Activated T-helper 17 cell treated with anti-CD3 and anti-CD28 coated beads, Interleukin-2, amount 50 U/mL, for 72 hours (primary cell): ENCODE results near the gene RNGTT. TPM values are rescaled to one million over a fixed set of nuclear protein-coding genes. Genes with fewer than 3 reads are reported as not detected.
"Not testable (repeated sequence)": the region's sequence is repeated elsewhere in the genome, so short reads cannot be mapped to it uniquely, and the experiment has no call there.

ENCODE experiments used
- ATAC-seq: fragments of 150-1000 bp; cut with Tn5 transposase; replicated peaks from 2 replicates; pipeline ENCODE4 v1.10.0; 2021; ENCODE audit warnings: mild to moderate bottlenecking, moderate library complexity
- H3K27ac Mint-ChIP-seq: one replicate; pipeline ENCODE4 v1.8.0; 2022; ENCODE audit warnings: mixed read lengths
- H3K27me3 Mint-ChIP-seq: one replicate; pipeline ENCODE4 v1.8.0; 2022; ENCODE audit warnings: mixed read lengths
- H3K36me3 Mint-ChIP-seq: one replicate; pipeline ENCODE4 v1.8.0; 2022; ENCODE audit warnings: low read depth, mild to moderate bottlenecking, mixed read lengths
- H3K4me1 Mint-ChIP-seq: one replicate; pipeline ENCODE4 v1.8.0; 2022; ENCODE audit warnings: mixed read lengths
- H3K4me3 Mint-ChIP-seq: one replicate; pipeline ENCODE4 v1.8.0; 2022; ENCODE audit warnings: mild to moderate bottlenecking, mixed read lengths
- H3K9me3 Mint-ChIP-seq: one replicate; pipeline ENCODE4 v1.8.0; 2022; ENCODE audit warnings: mixed read lengths
- total RNA-seq, 2 donors: library from RNA; stranded (reverse); gene quantifications; one replicate each; pipeline ENCODE4 v1.2.3, GENCODE V29; 2022

Gene RNGTT
- total RNA-seq, 2 donors from 2014 or later, result 20.9 to 23.3 TPM

DNA sequence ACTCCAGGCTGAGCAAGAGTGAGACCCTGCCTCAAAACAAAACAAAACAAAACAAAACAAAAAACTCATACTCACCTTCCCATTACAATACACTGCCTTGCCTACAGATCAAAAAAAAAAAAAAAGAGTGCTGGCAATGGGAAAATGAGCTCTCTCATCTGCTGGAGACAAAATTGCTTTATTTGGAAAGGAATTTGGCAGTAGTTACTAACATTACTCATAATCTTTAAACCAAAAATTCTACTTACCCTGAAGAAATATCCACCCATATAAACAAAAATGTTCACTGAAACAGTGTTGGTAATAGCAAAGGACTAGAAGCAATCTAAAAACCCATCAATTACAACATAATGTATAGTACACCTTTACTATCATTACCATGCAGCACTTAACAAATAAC lies 120.4 kb downstream of the RNGTT start:
- H3K36me3 Mint-ChIP-seq, result peaks cover 72% of the 10 kb centered on the region
- H3K27ac Mint-ChIP-seq, result no peak overlapping the region
- H3K27me3 Mint-ChIP-seq, result no peaks in the 10 kb centered on the region
- H3K9me3 Mint-ChIP-seq, result no peaks in the 10 kb centered on the region
- ATAC-seq, result no peak
- H3K4me3 Mint-ChIP-seq, result no peak overlapping the region
- H3K4me1 Mint-ChIP-seq, result no peaks in the 10 kb centered on the region

DNA sequence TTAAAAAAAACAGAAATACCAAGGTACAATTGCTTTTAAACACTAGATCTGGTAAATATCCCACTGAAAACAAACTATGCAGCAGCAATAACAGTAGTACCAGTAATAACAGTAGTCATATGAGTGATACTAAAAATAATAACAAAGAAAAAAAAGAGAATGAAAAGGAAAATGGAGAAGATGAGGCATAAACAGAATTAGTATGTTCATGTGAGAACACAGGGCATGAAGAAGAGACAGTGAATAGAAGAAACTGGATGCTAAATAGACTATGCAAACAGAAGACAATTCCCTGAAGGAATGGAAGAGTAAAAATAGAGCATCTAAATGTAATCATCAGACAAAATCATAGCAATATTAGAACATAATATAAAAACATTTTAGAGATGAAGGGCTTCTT lies 121.1 kb downstream of the RNGTT start:
- Mint-ChIP-seq H3K9me3 (no peaks in the 10 kb centered on the region), H3K27me3 (no peaks in the 10 kb centered on the region), H3K36me3 (peaks cover 79% of the 10 kb centered on the region), H3K27ac (peak overlapping the region; percentile 20), H3K4me3 (no peak overlapping the region), H3K4me1 (no peaks in the 10 kb centered on the region)
- peak; percentile 28 for ATAC-seq

DNA sequence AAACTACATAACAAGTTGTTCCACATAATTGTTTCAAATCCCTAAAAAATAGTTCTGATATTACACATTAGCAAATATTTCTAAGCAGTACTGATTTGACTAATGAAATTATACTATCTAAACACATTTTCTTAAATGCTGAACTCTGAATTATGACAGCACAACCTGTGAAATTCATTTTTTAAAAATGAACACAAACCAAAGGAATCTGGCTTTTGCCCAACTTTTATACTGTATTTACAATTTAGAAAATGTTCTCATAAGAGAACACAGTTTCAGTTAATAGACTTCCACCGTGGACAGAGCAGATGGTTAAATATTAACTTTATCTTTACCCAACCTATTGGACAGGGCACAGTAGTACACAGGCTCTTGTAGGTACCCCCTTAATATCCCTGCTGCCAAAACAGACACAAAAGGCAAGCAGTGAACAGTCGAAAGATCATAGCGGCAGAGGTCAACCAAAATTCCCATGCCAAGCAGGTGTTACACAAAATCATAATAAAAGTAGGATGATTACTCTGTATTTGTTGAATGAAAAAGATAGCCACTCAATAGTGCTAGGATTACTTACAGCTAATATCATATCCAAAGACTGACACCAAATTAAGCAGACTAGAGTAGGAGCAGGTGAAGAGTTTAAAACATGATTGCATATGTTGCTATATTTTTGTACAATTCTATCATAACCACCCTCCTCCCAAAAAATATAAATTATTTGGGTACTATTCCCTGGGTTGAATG lies 122.5 kb downstream of the RNGTT start:
- Mint-ChIP-seq H3K4me1 (no peaks in the 10 kb centered on the region), H3K27me3 (no peaks in the 10 kb centered on the region), H3K9me3 (no peaks in the 10 kb centered on the region), H3K36me3 (peaks cover 86% of the 10 kb centered on the region), H3K27ac (no peak overlapping the region), H3K4me3 (no peak overlapping the region)
- ATAC-seq, result no peak

DNA sequence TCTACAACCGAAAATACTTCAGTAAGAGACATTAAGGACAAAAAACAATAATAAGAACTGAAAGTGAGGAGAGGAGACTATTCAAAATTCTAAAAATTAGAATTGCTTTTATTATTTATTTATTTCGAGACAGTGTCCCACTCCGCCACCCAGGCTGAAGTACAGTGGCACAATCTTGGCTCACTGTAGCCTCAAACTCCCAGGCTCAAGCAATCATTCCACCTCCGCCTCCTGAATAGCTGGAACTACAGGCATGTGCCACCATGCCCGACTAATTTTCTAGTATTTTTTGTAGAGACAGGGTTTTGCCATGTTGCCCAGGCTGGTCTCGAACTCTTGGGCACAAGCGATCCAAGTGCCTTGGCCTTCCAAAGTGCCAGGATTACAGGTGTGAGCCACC lies 123.1 kb downstream of the RNGTT start:
- Mint-ChIP-seq H3K9me3 (no peaks in the 10 kb centered on the region), H3K4me3 (no peak overlapping the region), H3K27ac (no peak overlapping the region), H3K27me3 (no peaks in the 10 kb centered on the region), H3K4me1 (no peaks in the 10 kb centered on the region), H3K36me3 (peaks cover 84% of the 10 kb centered on the region)
- ATAC-seq, result no peak

DNA sequence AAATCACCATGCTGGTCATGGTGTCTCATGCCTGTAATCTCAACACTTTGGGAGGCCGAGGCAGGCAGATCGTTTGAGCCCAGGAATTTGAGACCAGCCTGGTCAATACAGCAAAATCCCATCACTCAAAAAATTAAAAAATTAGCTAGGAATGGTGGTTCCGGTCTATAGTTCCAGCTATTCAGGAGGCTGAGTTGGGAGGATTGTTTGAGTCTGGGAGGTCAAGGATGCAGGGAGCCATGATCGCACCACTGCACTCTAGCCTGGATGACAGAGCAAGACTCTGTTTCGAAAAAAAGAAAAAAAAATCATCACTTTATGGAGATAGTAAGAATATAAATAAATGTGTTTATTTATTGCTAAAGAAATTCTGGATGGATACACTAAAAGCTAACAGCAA lies 124.1 kb downstream of the RNGTT start:
- Mint-ChIP-seq H3K4me3 (no peak overlapping the region), H3K27me3 (no peaks in the 10 kb centered on the region), H3K27ac (no peak overlapping the region), H3K36me3 (peaks cover 86% of the 10 kb centered on the region), H3K9me3 (no peaks in the 10 kb centered on the region), H3K4me1 (no peaks in the 10 kb centered on the region)
- no peak for ATAC-seq

DNA sequence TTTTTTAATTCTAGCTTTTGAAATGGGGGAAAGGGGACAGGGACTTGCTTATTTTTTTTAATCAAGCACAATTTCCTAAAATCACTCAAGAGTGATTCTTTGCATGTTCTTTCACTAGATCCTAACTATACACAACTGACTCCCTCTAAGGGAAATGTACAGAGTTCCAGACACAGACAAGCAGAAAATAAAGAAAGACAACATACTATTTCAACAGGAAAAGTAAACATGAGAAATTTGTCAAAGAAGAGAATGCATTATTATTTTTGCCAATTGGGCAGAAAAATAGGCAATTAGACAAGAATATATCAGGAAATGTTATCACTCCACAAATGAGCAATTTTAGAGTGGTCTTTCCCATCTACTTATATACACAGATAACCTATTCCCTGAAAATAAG lies 128.2 kb downstream of the RNGTT start:
- Mint-ChIP-seq H3K4me3 (no peak overlapping the region), H3K27me3 (no peaks in the 10 kb centered on the region), H3K27ac (no peak overlapping the region), H3K4me1 (no peaks in the 10 kb centered on the region), H3K9me3 (peaks cover 4% of the 10 kb centered on the region), H3K36me3 (peaks cover 85% of the 10 kb centered on the region)
- ATAC-seq, result no peak

DNA sequence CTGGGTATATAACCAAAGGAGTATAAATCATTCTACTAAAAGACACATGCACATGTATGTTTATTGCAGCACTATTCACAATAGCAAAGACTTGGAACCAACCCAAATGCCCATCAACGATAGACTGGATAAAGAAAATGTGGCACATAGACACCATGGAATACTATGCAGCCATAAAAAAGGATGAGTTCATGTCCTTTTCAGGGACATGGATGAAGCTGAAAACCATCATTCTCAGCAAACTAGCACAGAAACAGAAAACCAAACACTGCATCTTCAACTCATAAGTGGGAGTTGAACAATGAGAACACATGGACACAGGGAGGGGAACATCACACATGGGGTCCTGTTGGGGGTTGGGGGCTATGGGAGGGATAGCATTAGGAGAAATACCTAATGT lies 130.3 kb downstream of the RNGTT start:
- ATAC-seq, H3K4me3 Mint-ChIP-seq, H3K27me3 Mint-ChIP-seq, H3K27ac Mint-ChIP-seq, H3K4me1 Mint-ChIP-seq: not testable (repeated sequence)
- H3K36me3 Mint-ChIP-seq, result peaks cover 90% of the 10 kb centered on the region
- H3K9me3 Mint-ChIP-seq, result peaks cover 14% of the 10 kb centered on the region

DNA sequence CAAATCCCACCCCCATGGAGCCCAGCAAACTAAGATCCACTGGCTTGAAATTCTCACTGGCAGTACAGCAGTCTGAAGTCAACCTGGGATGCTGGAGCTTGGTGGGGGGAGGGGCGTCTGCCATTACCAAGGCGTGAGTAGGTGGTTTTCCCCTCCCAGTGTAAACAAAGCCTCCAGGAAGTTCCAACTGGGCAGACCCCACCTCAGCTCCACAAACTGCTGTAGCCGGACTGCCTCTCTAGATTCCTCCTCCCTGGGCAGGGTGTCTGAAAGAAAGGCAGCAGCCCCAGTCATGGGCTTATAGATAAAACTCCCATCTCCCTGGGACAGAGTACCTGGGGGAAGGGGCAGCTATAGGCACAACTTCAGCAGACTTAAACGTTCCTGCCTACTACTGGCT lies 135.8 kb downstream of the RNGTT start:
- not testable (repeated sequence) for H3K4me3 Mint-ChIP-seq, H3K27me3 Mint-ChIP-seq, ATAC-seq, H3K4me1 Mint-ChIP-seq, H3K27ac Mint-ChIP-seq
- Mint-ChIP-seq H3K9me3 (peaks cover 14% of the 10 kb centered on the region), H3K36me3 (peaks cover 70% of the 10 kb centered on the region)

DNA sequence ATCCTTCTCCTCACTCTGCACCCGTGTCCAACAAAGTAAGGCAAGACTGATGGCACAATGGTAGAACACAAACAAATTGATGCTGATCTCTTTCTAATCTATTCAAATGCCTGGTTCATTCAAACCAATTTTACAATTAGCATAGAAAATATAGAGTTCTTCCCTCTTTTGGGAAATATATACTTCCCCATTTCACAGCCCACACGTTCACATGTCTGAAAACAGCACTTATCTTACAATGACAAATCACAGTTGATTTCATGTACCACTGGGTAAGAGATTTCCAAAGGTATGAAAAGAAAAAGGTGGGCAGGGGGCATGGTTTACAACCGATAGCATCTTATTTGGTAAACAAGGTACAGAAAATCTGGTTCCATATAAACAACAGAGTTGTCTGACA lies 137.6 kb downstream of the RNGTT start:
- Mint-ChIP-seq H3K36me3 (peaks cover 59% of the 10 kb centered on the region), H3K4me1 (peaks cover 6% of the 10 kb centered on the region), H3K27me3 (no peaks in the 10 kb centered on the region), H3K27ac (no peak overlapping the region), H3K4me3 (no peak overlapping the region), H3K9me3 (peaks cover 15% of the 10 kb centered on the region)
- no peak for ATAC-seq

DNA sequence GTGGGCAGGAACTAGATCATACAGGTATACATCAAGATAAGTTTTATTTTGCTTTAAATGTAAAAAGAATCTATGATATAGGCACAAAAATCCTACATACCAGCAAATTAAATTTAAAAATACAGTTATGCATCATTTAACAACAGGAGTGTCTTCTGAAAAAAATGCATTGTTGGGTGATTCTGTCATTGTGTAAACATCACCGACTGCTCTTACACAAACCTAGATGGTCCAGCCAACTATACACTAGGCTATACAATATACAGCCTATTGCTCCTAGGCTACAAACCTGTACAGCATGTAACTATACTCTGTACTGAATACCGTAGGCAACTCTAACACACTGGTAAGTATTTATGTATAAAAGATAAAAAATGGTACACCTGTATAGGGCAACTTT lies 139.4 kb downstream of the RNGTT start:
- H3K27ac Mint-ChIP-seq, result no peak overlapping the region
- H3K36me3 Mint-ChIP-seq, result peaks cover 45% of the 10 kb centered on the region
- peaks cover 8% of the 10 kb centered on the region for H3K9me3 Mint-ChIP-seq
- H3K4me3 Mint-ChIP-seq, result no peak overlapping the region
- peaks cover 6% of the 10 kb centered on the region for H3K4me1 Mint-ChIP-seq
- no peaks in the 10 kb centered on the region for H3K27me3 Mint-ChIP-seq
- ATAC-seq, result no peak

DNA sequence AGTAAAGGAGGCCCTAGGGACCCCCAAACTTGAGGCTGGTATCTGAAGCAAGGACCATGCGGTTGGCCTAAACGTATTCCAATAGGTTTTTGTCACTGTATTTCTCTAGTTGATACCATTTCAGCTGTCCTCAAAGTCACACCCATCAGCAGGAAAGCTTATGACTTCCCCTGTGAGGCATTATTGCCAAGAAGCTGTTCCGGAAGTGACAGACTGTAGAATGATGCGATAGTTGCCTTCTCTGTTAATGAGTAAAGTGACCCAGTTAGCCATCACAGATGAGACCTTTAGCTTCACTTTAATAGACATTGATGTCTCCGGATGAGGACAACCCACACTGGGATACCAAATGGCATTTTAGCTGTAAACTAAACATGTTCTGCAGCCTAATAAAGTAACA lies 147.9 kb downstream of the RNGTT start:
- peaks cover under 1% of the 10 kb centered on the region for H3K36me3 Mint-ChIP-seq
- no peaks in the 10 kb centered on the region for H3K9me3 Mint-ChIP-seq
- peaks cover 4% of the 10 kb centered on the region for H3K4me1 Mint-ChIP-seq
- no peaks in the 10 kb centered on the region for H3K27me3 Mint-ChIP-seq
- H3K27ac Mint-ChIP-seq, result no peak overlapping the region
- H3K4me3 Mint-ChIP-seq, result no peak overlapping the region
- no peak for ATAC-seq

DNA sequence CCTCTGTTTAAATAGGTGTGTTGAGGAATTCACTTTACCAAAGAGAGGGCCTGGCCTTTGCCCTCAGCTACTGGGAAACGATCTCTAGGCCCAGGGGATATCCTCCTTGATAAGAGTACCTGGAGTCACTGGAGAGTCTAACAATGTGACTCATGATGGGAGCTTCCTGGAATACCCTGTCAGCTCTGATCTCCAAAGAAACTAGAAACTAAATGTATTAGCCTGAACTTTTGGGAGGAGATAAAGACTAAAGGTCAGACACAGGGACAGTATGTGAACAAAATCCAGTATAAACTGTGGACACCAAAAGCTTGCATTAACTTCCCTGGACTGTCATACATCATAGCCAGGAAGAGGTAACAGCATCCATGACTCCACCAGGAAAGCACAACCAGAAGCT lies 148.5 kb downstream of the RNGTT start:
- Mint-ChIP-seq H3K36me3 (no peaks in the 10 kb centered on the region), H3K4me1 (peaks cover 4% of the 10 kb centered on the region), H3K27ac (no peak overlapping the region), H3K4me3 (no peak overlapping the region), H3K27me3 (no peaks in the 10 kb centered on the region), H3K9me3 (no peaks in the 10 kb centered on the region)
- ATAC-seq, result no peak

DNA sequence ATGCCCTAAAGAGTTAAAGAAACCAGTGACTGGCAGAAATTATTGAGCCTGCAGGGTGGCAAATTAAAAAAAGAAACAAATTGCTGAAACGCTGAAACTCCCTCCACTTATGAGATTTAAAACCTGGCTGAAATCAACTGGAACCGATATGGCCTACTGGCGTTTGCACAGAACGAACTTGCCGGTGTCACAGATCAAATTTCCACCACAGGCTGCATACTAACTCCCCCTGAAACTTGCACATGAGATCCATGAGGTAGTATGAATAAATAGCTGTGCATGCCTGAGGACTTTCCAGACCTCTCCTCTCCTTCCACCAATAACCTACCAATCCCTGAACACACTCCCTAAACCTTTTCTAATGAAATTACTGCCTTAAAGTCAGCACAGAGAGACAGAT lies 150.4 kb downstream of the RNGTT start:
- H3K9me3 Mint-ChIP-seq, result no peaks in the 10 kb centered on the region
- ATAC-seq, result no peak
- H3K27ac Mint-ChIP-seq, result no peak overlapping the region
- peaks cover 8% of the 10 kb centered on the region for H3K36me3 Mint-ChIP-seq
- H3K4me3 Mint-ChIP-seq, result no peak overlapping the region
- H3K27me3 Mint-ChIP-seq, result no peaks in the 10 kb centered on the region
- peaks cover 4% of the 10 kb centered on the region for H3K4me1 Mint-ChIP-seq

DNA sequence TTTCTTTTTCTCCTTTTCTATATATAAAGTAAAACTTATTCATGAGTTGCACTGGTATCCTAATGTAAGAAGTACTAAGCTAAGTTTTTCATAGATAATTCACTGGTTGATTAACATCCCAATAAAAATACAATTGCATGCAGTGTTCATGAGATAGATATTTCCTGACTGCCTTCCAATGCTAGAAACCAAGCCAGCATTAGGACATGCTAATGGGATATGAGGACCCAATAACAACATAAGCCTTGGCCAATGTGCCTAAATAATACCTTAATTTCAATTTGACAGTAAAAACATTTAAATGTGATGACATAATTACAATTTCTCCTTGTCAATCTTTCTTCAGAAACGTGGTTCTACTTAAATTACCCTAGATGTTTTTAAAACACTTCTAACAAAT lies 152.7 kb downstream of the RNGTT start:
- H3K27ac Mint-ChIP-seq, result no peak overlapping the region
- ATAC-seq, result no peak
- H3K9me3 Mint-ChIP-seq, result peaks cover 8% of the 10 kb centered on the region
- H3K4me1 Mint-ChIP-seq, result peaks cover 1% of the 10 kb centered on the region
- H3K4me3 Mint-ChIP-seq, result no peak overlapping the region
- peaks cover 29% of the 10 kb centered on the region for H3K36me3 Mint-ChIP-seq
- H3K27me3 Mint-ChIP-seq, result no peaks in the 10 kb centered on the region

DNA sequence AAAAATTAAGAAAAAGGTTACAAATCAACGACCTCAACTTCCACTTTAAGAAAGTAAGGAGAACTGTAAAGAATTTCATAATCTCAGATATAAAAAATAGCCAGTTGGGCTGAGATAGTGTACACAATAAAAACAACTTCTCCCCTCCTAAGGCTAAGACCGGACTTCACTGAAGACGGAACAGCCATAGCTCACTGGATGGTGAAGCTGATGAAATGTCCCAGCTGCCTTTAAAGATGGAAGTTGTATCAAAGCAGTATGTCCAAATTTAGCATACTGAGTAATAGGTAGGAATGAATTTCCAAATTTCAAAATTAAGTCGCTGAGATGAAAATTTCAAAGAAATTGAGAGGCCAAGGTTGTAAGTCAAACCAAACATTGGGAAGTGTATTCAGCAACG lies 153.3 kb downstream of the RNGTT start:
- H3K9me3 Mint-ChIP-seq, result peaks cover 8% of the 10 kb centered on the region
- peaks cover 8% of the 10 kb centered on the region for H3K4me1 Mint-ChIP-seq
- ATAC-seq, result no peak
- H3K27ac Mint-ChIP-seq, result no peak overlapping the region
- no peaks in the 10 kb centered on the region for H3K27me3 Mint-ChIP-seq
- no peak overlapping the region for H3K4me3 Mint-ChIP-seq
- H3K36me3 Mint-ChIP-seq, result peaks cover 35% of the 10 kb centered on the region

DNA sequence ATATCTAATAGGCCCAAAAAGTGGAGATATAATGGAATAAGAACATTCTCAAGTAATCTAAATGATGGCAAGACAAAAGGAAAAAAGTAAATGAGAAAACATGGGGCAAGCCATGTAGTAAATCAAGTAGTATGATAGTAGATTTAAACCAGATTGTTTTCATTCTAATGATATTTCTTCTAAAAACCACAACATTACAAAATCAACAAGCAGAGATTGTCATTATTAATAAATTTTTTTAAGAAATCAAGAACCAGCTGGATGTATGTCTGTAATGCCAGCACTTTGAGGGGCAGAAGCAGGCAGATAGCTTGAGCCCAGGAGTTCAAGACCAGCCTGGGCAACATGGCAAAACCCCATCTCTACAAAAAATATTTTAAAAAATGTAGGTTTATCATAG lies 155.0 kb downstream of the RNGTT start:
- H3K27me3 Mint-ChIP-seq, result no peaks in the 10 kb centered on the region
- peaks cover 8% of the 10 kb centered on the region for H3K9me3 Mint-ChIP-seq
- ATAC-seq, result no peak
- H3K27ac Mint-ChIP-seq, result no peak overlapping the region
- peaks cover 13% of the 10 kb centered on the region for H3K4me1 Mint-ChIP-seq
- H3K4me3 Mint-ChIP-seq, result no peak overlapping the region
- H3K36me3 Mint-ChIP-seq, result peaks cover 40% of the 10 kb centered on the region
